Stimulated activated CD8-positive, alpha-beta memory T cell treated with anti-CD3 and anti-CD28 coated beads, Interleukin-4, amount 100 ng/mL, for 1 hour (primary cell): ENCODE measurements around the gene APPL2.

Experiments used
- DNase-seq, 2 donors: peaks; one replicate each; pipeline ENCODE4 v3.0.0-alpha.2; 2020; ENCODE audit warnings: low read depth in 2 of 2, low spot score in 1 of 2

Gene APPL2

DNA sequence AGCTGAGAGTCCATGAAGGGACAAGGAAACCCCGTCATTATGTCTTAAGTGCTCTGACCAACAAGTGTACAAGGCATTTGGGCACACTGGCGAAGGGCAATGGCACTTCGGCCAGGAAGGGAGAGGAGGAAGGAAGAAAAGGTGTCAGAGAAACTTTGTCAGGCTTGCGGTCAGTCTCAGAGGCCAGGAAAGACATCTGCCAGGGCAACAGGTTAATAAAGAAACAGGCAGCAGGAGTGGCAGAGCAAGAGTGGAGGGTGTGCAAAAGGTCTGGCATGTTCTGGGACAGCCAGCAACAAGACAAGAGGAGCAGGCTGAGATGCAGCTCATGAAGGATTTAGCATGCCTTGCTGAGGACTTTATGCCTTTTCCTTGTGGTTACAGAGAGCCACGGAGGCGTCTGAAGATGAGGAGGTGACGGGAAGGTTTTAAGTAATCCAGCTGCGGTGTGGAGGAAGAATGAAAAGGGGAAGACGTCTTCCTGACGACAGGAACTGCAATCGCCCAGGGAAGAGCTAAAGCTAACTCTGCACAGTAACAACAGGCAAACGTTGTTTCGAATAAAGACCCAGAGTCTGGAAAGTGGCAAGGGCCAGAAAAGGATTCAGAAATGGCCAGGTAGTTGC is 13.1 kb downstream of the APPL2 start:
- DNase-seq = no peak

DNA sequence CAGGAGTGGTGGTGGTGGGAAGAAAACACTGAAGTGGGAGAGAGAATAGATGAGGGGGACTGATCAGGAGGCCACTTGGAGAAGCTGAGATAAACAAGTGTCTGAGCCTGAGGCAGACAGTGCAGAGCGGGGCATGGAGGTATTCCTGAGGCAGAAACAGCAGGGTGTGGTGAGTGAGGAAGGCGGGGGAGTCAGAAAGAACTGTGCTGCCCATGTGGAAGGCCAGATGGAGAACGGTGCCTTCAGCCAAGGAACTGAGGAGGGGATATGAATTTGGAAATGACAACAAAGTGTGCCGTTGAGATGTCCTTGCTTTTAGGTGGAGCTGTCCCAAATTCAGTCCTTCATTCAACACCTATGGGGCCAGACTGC is 13.7 kb downstream of the APPL2 start:
- no peak for DNase-seq

DNA sequence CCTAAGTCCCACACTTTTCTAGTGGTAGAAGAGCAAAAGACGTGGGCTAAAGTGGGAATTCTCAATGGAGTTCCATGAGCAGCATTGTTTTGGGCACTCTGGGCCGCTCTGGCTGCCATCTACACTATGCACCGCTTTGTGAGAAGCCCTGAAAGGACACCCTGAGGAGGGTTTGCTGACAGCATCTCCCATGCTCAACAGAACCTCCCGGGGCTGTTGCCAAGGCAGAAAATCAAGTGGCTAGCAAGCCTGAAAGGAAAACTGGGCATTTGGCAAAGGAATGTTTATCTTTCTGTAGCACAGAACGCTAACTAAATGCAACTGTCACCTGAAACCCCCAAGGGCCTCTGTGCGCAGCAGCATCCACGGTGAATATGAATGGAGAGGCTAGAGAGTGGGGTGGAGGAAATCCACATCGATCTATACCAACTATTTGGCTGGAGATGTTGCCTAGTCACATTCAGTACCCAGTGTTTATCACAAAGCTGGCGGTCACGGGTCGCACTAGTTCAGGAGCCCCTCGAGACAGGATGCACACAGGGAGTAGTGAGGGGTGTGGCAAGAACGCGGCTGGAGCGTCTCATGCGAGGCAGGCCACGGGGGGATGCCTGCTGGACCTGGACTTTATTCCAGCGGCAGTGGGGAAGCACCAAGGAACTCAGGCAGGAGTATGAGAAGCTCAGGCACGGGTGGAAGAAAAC is 14.2 kb downstream of the APPL2 start:
- DNase-seq = no peak

DNA sequence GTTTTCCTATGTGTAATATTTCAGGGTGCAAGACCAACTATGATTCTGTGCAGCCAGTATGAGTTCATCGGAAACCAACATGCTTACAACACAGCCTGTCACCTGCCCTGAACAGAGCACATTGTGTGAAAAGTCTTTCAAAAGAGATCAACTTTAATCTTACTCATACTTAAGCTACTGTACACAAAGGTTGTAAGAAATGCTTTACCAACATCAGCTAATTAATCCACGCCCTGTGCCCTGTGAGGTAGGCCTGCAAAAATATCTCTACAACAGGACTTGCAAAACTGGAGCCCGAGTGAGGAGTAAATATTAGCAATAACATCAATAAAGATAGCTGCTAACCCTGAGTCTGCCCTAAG is 15.1 kb downstream of the APPL2 start:
- DNase-seq = no peak

DNA sequence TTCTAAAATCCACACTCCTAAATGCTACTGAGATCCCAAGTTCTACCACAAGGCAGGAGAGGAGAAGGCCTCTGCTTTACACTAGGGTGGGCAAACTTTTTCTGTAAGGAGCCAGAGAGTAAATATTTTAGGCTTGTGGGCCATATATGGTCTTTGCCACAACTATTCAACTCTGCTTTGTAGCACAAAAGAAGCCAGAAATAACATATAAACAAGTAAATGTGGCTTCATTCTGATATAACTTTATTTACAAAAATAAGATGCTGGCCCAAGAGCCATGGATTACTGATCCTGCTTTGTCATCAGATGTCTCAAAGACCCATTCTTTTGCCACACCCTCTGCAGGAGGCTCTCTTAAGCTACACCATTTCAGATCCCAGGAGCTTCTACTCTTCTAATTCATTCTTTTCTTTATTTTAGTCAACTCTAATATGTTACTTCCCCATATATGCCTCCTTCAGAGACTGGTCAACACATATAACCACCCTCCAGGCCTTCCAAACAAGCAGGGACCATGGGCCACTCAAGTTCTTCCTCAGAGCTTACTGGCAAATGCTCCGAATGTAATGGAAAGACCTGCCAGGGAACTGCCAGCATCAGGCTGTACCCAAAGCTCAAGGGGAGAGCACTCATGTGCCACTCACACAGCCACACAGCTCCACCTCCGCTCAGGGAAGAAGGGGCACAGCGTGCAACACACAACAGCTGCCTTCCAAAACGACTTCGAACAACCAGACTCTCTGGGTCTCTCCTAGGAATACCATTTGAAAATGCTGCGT is 15.6 kb downstream of the APPL2 start:
- no peak for DNase-seq

DNA sequence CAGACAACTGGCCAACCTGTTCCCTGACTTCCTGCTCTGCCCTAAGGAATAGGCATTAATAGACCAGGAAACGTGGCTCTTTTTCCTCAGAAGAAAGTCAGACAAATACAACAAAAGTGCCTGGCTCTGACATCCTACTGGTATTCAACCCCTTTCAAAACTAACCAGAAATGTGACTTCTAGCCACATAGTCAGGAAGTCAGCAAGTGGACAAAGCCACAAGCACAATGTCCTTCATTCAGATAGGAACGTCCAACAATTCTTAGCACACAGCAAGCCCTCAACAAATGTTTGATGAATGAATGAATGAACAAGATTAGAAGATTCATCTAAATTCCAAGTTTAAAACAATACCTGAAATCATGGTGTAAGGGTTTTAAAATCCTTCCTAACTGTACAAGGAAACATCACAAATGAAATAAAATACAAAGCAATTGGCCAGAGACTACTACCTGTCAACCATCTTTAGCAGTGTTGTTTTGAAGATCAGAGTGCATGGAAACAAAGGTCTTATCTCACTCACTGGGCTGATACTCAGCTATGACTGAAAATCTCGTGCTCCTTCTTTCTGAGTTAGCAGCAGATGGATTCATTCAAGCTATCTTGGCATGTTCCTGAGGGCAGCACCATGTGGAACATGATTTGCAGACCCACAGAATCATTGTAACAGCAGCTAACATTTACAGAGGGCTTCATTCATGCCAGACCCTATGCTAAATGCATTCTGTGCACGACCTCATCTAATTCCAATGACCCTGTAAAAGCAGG is 16.5 kb downstream of the APPL2 start:
- DNase-seq = no peak

DNA sequence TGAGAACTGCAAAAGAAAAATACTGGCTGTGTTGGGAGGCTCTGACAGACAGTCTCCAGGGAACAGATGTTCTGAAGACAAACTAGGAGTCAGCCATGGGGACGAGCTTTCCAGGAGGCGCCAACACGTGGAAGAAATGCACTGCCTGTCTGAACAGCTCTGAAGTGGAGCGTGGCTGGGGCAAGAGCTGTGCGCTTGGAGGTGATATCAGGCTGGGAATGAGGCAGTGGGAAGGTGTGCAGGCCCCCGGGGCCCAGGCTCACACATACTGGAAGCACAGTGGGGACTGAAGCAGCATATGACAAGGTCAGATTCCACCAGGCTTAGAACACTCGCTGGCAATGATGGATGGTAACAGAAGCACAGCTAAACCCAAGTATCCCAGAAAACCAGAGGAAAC is 17.5 kb downstream of the APPL2 start:
- DNase-seq = no peak

DNA sequence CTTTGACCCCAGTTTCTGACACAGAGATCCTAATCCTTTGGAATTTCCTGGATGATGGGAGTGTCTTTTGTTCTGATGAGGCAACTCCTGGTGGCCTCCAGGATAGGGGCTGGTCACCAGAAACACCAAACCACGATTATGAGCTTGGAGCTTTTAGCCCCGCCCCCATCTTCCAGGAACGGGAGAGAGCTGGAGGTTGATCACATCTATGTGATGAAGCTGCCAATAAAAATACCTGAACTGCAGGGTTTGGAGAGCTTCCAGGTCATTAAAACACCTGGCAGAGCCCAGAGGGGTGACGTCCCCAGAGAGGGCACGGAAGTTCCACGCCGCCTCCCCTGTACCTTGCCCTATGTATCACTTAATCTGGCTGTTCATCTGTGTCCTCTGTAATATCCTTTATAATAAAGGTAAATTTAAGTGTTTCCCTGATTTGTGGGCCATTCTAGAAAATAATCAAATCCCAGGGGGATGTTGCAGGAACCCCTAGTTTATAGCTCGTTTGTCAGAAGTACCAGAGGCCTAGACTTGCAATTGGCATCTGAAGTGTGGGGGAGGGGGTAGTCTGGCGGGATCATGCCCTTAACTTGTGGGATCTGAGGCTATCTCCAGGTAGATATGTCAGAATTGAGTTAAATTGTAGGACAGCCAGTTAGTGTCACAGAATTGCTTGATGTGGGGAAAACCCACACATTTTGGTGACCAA is 21.2 kb downstream of the APPL2 start:
- no peak for DNase-seq

DNA sequence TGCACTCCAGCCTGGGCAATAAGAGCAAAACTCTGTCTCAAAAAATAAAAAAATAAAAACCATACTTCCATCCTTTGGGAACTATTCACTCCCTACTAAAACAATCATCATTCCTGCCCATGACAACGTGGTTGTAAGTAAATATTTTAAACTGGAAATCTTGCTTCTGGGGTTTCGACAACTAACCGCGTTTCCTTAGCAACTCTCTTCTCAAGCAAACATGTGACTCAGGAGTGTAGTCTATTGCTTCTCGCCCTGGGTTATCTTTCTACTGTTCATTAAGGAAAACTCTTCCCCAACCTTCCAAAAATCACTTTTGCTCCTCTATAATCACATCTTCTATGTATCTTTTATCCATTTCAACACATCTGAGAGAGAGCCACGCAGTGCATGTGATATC is 21.8 kb downstream of the APPL2 start:
- DNase-seq = no peak

DNA sequence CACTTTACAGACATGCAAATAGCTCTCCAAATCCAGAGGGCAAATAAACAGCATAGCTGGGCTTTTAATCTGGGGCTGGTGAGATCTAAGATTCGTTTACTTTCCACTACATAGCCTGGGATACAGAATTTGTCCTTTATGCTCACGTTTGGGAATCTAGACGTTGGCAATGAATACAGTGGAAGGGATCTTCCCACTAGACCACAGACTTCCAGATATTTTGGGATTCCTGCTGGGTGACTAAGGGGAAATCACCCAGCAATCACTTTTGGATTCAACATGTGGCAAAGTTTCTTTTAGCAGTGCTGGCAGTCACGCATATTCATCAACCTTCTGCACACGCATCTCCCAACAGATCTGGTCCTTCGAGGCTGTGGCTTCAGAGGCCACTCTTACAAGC is 23.5 kb downstream of the APPL2 start:
- DNase-seq = no peak

DNA sequence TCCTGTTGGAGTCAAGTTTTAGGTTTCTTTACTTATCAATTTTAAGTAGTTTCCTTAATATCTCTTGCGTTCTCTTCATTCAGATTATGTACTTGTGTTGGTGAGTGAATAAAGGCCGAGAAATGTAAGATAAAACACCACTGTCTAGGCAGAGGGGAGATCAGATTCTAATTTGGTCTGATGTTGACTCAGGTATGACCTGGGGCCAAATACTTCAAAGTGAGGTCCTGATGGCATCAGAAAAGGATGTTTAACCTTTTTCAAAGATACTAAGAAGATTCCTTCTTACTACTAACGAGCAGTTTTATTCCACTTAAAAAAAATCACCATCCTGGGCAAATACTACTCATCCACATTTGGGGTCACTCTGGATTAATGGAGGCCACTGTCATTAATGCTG is 26.9 kb downstream of the APPL2 start:
- DNase-seq = no peak

DNA sequence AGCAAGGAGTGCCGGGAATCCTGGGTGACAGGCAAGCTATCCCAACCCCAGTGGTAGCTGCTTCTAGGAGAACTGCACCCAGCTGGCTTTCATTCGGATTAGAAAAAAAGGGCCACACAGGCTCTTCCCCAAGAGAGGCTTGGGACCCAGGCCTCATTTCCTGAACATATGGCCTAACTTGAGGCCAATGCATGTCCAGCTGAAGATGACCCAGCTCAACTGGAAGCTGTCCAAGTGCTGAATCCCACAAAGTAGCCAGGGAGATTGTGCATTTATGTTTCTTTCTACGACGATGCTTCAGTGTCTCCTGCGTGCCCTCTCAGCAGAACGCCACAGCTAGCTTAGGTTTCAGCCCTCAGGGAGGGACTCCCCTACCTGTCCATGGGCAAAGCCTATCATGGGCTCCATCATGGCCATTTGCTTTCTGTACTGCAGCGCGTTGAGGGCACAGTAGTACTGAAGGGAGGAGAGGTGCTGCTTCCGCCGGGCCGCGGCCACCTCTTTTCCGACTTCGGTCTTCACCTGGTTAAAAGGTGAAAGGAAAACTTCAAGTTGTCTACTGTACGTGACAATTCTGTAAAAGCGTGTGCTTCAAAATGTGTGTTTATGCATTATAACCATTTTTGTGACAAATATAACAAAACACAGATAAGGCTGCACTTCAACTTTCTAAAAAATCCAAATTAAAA is 29.1 kb downstream of the APPL2 start:
- no peak for DNase-seq

DNA sequence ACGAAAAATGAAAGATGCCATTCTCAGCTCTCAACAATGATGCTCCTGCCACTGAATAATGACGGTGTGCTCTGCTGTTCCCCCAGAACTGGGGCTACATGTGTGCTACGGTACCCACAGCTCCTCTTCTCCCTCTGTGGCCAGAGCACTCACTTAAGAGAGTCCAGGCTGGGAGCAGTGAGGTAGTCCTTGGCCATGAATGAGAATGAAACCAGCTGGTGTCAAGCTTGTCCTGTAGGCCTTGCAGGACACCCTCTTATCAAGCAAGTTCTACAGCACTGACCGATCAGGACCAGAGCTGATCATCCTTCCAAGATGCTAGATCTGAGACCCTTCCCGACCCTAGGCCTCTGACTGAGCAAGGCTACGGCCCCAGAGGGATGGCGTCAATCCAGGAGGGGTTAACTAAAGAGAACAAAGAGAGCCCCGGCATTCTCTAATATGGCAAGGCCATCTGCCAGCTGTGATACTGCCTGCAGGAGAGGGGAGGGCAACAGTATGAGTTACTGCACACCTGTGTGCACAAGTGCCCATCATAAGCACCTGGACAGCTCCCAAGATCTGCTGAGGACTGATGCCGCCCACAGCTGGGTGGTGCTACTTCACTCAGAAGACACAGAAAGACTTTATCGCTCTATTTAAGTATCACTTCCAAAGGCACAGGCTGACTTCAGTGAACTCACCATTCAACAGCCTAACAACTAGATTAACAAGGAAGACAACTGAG is 30.5 kb downstream of the APPL2 start:
- DNase-seq = no peak

DNA sequence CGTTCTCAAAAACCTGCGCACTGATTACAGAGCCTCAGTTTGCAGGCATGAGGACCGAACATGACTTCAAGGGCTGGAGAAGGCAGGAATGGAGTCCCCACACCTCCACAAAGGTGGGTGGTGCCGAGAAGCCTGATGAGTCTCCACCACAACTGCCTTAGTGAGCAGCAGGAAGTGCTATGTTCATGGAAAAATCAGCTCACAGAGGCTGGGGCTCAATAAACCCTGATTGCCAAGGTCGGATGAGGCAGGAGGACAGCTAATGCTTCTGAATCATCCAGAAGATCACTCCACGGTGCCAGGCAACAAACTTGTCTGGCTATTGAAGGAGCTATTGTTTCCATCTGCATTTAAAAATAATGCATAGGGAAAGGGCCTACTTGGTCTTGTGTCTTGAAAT is 31.1 kb downstream of the APPL2 start:
- no peak for DNase-seq

DNA sequence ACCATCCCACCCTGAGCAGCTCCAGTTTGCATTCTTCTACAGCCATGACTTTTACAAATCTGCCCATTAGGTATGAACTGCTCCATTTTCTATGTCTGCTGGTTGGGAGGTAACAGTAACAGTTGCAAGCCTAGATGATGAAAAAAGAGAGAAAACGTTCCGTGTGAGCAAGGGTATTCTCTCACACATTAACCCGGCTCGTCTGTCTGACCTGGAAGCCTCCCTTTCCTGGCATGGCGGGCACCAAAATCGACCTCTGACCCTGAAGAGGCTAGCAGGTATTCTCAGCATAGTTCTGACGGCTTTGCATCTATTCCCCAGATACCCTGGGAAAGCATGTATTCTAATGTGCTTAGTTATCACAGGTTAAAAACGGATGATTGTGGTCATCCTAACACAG is 31.8 kb downstream of the APPL2 start:
- DNase-seq = no peak

DNA sequence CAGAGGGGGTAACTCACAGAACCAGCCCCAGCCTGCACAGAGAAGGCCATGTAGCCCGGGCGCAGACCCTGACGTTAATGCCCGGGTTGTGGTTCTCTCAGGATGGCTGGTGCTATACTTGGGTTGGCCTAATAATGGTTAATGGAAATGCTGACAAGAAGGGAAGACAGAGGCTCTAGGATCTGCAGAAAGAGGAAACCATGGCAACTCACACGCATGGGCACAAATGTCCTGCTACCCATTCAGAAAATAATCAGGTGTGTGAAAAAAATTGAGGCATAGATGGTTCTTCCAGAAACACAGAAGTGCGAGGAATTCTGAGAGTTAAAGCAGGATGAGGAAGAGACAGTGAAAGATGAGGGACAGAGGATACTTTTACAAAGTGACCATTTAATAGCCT is 33.8 kb downstream of the APPL2 start:
- DNase-seq = no peak

DNA sequence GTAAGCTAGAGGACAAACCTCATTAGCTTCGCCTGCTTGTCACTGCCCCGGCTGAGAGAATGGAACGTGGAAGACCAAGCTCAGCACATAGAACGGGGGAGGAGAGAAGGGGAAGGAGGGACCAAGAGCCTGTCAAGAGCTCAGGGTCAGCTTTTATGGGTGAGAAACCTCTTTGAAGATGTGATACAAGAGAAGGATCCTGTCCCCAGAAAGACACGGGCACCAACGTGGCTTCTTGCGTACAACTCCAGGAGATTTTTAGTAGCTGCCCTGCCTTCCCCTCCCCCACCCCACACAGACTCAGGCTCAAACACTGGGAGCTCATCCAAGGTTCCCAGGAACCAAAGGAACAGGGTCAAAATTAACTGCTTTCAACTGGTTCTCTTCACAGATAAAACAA is 34.7 kb downstream of the APPL2 start:
- DNase-seq = no peak

DNA sequence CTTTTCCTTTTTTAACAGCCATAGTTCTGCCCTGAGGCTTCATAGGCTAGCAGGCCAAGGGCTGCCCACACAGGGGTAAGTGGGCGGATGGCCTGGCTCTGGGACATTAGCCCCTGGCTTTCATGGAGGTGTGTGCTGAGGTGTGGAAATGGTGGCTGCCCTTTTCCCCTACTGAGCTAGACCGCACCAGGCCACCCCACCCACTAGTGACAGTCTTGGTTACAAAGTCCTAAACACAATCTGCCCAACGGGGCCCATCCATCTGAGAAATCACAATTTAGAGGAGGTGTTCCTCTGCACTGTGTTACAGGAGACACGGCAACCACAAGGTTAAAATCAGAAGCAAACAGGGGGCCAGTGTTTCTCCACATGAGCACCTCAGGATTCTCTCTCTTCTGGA is 35.6 kb downstream of the APPL2 start:
- no peak for DNase-seq

DNA sequence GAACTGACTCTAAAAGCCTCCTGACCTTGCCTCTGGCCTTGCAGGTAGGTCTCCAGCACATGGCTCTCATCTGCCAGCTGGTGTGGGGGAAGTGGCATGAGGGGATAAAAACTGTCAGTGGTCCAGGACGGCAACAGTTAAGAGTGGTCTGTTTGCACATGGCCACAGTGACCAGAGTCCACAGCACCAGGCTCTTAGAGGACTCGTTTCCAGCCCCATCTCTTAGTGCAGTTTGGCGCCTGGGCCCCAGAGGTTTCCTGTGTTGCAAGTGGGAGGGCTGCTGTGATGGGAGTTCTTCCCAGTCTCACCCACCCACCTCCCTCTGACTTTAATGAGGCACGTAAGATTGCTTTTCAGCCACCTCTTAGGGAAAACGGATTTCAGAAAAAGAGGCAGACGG is 37.0 kb downstream of the APPL2 start:
- no peak for DNase-seq

DNA sequence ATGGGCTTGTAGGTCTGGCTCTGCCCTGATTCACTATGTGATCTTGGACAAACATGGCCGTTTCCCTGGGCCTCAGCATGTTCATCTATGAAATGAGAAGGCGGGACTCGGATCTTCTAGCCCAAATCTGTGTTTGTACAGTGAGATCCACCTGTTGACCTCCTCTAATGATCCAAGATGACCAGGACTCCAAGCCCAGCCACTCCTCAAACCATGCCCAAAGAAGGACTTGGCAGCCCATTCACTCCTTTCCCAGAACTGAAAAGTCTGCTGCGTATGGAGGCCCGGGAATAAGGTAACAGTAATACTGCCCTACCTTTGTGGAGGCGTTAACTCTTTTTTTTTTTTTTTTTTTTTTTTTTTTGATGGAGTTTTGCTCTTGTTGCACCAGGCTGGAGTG is 39.9 kb downstream of the APPL2 start:
- no peak for DNase-seq
